Stimulated activated CD8-positive, alpha-beta memory T cell treated with anti-CD3 and anti-CD28 coated beads, Interleukin-4, amount 100 ng/mL, for 4 hours (primary cell): ENCODE results near the gene MESP2.
"Not testable (repeated sequence)": the region's sequence is repeated elsewhere in the genome, so short reads cannot be mapped to it uniquely, and the experiment has no call there.

Experiments used
- DNase-seq, 2 donors: peaks; one replicate each; pipeline ENCODE4 v3.0.0-alpha.2; 2020; ENCODE audit warnings: low read depth in 2 of 2, low spot score in 1 of 2

MESP2 gene

DNA sequence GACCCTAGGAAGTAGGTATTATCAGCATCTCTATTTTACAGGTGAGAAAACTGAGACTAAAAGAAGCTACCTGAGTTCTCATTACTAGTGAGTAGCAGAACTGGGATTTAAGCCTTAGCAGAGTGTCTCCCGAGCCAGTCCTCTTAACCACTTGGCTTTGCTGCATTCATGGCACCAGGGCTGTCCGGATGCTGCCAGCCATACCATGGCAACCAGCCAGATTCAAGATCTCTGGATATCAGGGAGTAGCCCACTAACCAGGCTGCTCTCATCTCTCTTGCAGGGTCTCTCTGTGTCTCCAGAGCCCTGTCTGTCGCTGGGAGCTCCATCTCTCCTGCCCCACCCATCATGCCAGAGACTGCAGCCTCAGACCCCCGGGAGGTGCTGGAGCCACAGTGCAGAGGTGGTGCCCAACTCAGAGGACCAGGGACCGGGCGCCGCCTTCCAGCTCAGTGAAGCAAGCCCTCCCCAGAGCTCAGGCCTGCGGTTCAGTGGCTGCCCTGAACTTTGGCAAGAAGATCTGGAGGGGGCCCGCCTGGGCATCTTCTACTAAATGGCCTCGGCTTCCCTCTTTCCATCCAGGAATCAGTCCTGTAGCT lies 1.7 kb downstream of the MESP2 start:
- no peak for DNase-seq

DNA sequence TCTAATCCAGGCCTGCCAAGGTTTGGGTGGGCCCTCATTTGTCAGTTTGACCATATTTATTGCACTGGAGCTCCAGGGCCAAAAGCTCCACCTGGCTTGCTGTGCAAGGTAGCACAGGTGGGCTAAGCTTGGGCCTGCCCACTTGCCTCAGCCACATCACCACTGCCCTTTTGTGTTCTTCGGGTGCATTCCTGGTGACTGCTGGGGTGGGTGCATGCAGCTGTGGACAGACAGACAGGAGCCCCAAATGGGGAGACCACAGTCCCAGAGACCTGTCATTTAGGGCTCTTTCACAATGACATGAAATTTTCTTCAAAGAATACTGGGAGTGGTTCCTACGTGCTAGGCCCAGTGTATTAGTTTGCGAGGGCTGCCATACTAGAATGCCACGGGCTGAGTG lies 2.7 kb downstream of the MESP2 start:
- DNase-seq: no peak

GRCh38 chr15:89780601-89781000 lies 4.5 kb downstream of the MESP2 start:
- DNase-seq: no peak

DNA sequence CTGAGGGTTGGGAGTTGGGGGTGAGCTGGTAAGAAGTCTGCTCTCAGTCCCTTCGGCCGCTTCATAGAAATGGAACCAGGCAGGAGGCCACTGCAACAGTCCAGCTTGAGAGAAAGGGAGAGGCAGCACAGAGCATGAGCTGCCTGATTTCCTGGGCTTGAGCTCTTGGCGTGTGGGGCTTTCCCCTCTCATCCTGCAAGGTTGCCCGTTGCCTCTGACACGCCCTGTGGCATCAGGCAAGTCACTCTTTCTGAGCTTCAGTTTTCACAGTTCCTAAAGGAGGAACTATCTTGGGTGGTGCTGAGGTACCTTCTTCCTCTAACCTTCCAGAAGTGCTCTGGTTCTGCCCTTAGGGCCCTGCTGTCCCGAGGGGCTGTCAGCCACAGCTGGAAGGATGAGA lies 4.9 kb downstream of the MESP2 start:
- no peak for DNase-seq

- DNase-seq: no peak
These were observed 5.9 kb downstream of the MESP2 start for GRCh38 chr15:89781891-89782618.

DNA sequence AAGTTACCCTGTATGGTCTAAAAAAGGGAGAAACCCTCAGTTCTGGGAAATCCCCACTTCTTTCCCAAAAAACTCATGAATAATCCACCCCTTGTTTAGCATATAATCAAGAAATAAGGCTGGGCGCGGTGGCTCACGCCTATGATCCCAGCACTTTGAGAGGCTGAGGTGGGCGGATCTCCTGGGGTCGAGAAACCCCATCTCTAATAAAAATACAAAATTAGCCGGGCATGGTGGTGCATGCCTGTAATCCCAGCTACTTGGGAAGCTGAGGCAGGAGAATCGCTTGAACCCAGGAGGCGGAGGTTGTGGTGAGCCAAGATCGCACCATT lies 6.5 kb downstream of the MESP2 start:
- not testable (repeated sequence) for DNase-seq

GRCh38 chr15:89783111-89783860 lies 7.2 kb downstream of the MESP2 start:
- no peak for DNase-seq

- no peak for DNase-seq
These were observed 7.9 kb downstream of the MESP2 start for GRCh38 chr15:89783861-89784685.

- DNase-seq: no peak
These were observed 8.5 kb downstream of the MESP2 start for GRCh38 chr15:89784686-89784960.

DNA sequence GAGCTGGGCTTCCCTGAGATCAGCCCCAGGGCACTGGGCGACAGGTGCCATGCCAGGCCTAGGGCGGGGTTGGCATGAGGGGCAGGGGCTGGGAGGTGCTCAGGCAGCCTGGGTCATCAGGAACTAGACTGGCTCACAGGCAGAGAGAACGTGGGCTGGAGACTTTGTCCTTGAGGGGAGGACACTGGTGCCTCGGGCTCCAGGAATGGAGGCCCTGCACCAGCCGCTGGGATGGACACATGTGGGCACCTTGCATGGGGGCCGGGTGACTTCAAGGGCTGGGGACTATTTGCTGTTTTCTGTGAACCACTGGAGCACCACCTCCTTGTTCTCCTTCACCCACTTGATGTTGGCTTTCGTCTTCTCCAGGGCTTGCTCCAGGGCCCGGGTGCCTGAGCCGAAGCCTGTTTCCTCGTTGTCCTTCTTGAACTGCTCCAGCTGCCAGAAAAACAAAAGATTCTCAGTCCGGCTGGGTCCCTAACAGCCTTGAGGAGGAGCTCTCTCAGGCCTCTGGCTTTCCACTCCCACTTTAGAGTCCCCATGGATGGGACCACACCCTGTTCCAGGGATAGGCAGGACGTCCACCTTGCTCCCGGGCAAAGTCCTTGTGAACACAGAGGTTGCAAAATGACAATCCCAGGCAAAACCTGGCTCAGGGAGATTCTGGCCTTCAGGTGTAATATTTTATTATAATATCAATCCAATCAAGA lies 9.1 kb downstream of the MESP2 start:
- no peak for DNase-seq

DNA sequence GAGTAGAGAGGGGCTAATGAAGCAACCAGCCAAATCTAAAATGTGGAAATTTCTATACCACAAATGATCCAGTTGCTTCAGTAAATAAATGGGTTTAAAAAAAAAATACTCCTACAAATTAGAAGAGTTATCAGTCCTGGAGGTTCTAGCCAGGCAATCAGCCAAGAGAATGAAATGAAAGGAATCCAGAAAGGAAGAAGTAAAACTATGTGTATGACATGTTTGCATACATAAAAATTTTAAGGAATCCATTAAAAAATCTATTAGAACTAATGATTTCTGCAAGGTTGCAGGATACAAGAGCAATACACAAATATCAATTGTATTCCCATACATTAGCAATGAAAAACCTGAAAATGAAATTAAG lies 9.6 kb downstream of the MESP2 start:
- DNase-seq: no peak

- DNase-seq: no peak
These were observed 11.8 kb downstream of the MESP2 start for GRCh38 chr15:89787944-89788343.

DNA sequence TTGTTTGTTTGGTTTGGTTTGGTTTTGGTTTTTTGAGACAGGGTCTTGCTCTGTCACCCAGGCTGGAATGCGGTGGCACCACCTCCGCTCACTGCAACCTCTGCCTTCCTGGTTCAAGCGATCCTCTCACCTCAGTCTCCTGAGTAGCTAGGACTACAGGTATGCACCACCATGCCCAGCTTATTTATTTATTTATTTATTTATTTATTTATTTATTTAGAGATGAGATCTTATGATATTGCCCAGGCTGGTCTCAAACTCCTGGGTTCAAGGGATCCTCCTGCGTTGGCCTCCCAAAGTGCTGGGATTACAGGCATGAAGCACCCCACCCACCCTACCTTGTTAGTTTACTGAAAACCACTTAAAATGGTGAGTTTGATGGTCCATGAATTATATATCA lies 12.5 kb downstream of the MESP2 start:
- DNase-seq: not testable (repeated sequence)

DNA sequence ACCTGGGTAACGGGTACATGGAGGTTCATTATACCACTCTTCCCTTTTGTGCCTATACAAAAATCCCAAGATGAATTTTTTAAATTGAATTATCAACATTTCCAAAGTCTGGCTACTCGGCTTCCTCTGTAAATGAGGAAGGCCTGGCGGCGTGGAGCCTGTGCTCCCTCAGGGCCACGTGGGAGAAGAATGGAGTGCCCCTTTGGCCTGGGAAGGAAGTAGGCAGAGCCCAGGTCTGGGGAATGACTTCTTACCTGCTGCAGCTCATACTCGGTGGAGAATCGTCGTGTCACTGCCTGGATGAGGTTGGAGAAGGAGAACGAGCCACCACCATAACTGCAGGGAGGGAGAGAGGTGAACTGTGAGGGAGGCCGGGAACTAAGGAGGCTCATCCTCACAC lies 14.1 kb downstream of the MESP2 start:
- DNase-seq: no peak

DNA sequence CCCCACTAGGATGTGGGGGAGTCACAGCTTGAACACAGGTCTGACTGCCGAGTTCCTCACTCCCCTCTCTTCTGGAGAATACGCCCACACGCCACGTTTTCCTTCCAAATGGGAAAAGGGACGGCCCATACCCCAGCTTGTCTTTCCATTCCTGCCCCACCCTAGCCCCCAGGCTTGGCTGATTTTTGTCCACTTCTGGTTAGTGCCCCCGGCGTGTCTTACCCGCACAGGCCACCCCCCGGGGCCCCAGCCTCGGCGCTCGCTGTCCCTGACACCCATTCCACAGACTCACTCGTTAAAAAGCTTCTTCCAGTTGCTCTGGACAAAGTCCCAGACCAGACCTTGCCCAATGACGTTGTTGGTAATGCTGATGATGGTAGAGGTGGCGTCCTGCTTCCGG lies 14.5 kb downstream of the MESP2 start:
- no peak for DNase-seq

DNA sequence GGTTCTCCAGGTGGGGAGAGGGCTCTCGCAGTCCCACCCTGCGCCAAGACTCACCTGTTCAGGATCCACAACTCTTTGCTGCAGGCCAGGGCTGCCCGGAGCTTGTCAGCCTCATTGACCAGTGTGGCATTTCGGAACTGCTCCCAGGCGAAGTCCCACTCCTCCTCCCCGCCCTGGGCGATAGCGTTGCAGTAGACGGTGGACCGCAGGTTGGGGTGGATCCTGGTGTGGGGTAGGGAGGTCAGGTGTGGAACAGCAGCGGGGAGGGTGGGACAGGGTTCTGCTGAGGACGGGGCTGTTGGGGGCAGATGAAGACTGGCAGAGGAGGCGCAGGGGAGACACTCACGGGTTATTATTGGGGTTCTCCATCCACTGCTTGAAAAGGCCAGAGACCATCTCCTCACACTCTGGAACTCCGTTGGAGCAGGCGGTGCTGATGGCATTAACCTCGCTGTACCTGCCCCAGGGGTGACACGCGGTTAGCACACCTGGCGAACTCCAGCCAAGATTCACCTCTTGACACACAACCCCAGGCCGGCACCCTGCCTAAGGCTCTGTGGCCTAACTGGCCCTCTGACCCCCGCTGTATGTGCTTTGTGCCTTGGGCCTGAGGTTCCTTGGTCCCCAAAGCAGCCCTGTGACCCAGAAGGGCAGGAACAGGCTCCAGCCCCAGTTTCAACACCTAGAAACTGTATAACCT lies 16.1 kb downstream of the MESP2 start:
- no peak for DNase-seq

DNA sequence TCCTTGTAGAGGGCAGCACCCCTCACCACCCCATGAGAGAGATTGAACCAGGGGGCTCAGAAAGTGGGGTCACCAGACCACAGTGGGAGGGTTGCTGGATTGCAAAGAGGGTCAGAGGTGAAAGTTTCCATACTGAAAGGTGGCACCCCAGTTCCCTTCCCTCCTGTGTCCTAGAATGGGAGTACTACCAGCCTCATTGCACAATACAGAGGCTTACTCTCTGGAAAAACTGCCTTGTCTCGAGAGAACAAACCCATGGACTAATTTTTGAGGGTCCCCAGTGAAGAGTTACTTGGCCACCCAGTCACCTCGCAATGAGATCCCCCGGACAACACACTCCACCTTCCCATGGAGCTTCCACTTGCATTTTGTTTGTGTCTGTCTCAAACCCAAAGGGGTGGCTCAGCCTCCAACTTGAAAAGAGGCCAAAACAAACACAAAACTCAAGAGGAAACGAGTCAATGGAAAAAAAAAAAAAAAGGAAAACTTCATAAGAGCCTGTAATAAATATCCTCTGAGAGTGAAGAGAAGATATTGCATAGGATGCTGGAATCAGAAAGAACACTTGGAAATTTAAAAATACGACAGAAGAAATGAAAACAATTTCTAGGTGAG lies 18.6 kb downstream of the MESP2 start:
- no peak for DNase-seq

DNA sequence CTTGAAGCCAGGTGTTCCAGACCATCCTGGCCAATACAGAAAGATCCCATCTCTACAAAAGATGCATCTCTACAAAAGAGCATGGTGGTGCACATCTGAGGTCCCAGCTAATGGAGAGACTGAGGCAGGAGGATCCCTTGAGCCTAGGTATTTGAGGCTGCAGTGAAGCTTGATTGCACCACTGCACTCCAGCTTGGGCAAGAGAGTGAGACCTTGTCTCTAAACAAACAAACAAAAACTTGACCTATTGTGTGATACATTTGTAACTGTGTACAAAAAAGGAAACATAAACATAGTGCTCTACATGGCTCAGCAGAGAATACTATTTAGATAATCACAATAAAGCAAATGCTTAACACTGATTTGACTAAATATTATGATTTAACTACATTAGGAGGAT lies 19.9 kb downstream of the MESP2 start:
- DNase-seq: no peak

GRCh38 chr15:89797678-89798201 lies 21.6 kb downstream of the MESP2 start:
- no peak for DNase-seq
